T-helper 1 cell treated with Interleukin-12 subunit alpha and Interleukin-12 subunit beta and Interleukin-4 antibody, amounts not matched to agents 30 ng/mL and 1 ng/mL, for 36 hours (primary cell): ENCODE measurements around the gene PDX1. TPM values are rescaled to one million over a fixed set of nuclear protein-coding genes. Genes with fewer than 3 reads are reported as not detected.
"Not testable (repeated sequence)": the region's sequence is repeated elsewhere in the genome, so short reads cannot be mapped to it uniquely, and the experiment has no call there.

Source experiments
- intact Hi-C: fragments of 100-400 bp; cut with micrococcal nuclease; formaldehyde crosslinking; loops from one replicate; pipeline ENCODE4 v1.15.1; 2024
- total RNA-seq: library from RNA; stranded (reverse); gene quantifications from 2 replicates; pipeline ENCODE4 v1.2.3, GENCODE V29; 2022

Gene PDX1
- total RNA-seq, 1 donor from 2014 or later = not detected

- intact Hi-C loops = loop anchor here (1.0 to 5.0 kb wide), 3 partner anchors 28 to 592 kb away; no protein-coding TSS in a partner anchor
These were observed 34.6 kb downstream of the PDX1 start for GRCh38 chr13:27954406-27954851.

- intact Hi-C loops = loop anchor here (1.0 to 2.0 kb wide), 2 partner anchors 28 to 36 kb away; partner anchors contain the start of gene PDX1
These were observed 35.3 kb downstream of the PDX1 start for GRCh38 chr13:27955014-27955591.

- intact Hi-C loops = no loop called here
These were observed 36.9 kb downstream of the PDX1 start for GRCh38 chr13:27956576-27957300.

- intact Hi-C loops = no loop called here
These were observed 40.2 kb downstream of the PDX1 start for GRCh38 chr13:27959976-27960361.

GRCh38 chr13:27960362-27961226 lies 40.8 kb downstream of the PDX1 start:
- intact Hi-C loops = no loop called here

DNA sequence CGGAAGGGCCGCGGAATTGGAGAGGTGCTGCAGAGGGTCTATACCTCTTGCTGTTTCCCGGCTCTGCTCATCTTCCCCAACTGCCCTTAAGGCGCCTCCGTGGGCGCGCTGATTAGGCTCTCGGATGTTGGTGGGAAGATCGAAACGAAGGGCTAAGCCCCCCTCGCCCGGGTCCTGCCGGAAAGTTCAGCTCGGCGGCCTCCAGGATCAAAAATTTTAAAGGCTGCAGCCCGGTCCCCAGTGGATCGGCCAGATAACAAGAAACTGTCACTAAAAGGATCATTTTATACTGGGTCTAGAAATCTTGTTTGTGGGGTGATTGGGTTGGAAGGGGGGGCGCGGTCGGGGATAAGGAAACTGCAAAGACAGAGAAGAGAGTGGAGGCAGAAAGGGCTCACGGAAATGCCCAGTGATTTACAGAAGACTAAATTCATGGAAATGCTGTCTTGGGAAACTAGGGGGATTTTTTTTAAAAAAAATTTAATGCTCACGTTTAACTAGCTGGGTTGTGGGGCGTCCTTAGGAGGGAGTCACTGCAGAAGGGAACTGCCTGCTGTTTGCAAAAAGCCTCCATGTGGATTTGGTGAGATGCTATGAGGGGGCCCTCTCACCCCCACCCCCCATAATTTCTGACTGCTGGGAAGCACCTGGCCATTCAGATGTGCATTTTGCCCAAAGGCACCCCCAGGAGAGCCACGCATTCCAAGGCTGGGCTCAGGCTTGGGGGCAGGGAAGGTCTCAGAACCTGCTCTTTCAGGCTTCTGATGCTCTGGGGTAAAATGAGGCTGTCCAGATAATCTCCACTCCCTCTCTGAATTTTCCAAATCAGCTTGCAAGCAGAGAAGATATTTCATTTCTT lies 41.7 kb downstream of the PDX1 start:
- intact Hi-C loops = no loop called here

DNA sequence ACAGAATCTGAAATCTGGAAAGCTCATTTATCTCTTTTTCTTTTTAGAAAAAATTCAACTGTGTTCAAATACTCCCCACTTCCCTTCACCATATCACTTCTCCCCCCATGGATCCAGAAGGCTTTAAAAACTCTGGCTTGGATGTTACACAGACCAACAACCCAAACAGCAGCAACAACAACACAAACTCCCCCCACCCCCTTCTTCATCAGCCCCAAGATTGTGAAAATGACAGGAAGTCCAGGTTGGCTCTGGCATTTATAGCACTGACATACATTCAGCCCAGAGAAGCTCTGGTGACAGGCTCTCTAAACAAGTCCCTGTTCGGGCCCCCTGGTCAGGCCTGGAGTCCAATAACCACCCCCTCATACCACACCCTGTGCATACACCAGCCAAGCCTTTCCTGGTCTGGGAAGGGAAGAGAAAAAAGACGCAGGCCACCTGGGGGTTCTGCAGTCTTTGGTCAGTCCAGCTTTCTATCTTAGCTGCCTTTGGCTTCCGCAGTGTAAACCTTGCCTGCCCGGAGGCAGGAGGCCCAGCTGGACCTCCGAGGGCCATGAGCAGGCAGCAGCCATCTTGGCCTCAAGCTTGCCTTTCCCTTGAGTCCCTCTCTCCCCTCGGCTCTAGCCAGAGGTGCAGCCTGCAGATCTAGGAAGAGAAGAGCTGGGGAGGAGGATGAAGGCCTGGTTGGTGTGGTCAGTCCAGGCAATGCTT lies 42.5 kb downstream of the PDX1 start:
- intact Hi-C loops = no loop called here

DNA sequence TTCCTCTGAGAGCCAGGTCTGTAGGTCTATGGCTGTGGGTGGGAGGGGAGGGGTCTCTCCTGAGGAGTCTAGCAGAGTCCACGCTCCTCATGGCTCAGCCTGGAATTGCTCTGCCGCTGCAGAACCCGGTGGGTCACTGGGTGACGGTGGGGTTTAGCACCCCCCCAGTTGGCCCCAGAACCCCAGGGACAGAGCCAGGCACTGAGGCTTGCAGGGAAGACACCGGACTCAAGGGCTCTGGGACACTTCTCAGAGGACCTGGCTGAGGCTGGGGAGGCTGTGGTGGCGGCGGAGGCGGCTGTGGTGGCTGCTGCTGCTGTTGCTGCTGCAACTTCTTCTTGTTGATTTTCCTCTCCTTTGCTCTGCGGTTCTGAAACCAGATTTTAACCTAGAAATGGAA lies 43.2 kb downstream of the PDX1 start:
- intact Hi-C loops = no loop called here

GRCh38 chr13:27963491-27963890 lies 43.7 kb downstream of the PDX1 start:
- intact Hi-C loops = no loop called here

- intact Hi-C loops = not testable (repeated sequence)
These were observed 44.4 kb downstream of the PDX1 start for GRCh38 chr13:27964206-27964605.

DNA sequence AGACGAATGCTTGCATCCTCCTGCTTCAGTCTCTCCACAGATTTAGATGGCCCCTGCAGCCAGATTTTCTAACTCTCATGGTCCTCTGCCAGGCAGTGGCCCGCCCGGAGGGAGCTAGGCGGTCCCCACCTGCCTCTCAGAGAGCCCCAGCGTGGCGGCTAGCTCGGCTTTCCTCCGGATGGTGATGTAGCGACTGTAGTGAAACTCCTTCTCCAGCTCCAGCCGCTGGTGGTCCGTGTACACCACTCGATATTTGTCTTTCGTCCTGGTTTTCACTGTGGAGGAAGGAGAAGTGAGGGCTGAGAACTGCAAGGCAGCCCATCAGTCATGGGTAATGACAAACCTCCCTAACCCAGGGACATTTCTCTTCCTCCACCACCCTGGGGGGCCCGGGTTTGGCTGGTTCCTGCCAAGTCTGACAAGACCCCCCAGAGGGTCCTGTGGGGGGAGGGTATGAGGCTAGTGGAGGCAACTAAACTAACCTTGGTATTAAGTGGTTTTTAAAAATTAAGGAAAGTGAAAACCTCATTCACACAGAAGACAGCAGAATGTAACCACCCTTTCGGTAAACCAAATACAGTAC lies 45.0 kb downstream of the PDX1 start:
- intact Hi-C loops = no loop called here

DNA sequence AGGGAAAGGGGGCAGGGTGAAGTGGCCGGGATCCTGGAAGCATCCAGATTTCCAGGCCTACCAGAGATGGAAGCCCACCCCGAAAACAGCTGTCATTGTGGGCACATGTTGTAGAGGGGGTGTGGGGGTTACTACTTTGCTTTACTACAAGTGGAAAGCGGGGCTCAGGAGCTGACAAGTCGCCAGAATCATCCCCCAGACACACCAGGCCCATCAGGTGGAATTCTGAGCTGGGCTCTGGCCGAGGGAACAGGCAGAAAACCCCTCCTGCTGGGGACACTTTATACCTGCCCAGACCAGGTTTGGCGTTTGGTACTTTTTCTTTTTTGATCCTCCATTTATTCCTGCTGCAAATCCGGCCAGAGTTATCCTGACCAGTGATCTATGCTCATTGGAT lies 45.5 kb downstream of the PDX1 start:
- intact Hi-C loops = no loop called here

GRCh38 chr13:27965740-27966640 lies 46.2 kb downstream of the PDX1 start:
- intact Hi-C loops = no loop called here

DNA sequence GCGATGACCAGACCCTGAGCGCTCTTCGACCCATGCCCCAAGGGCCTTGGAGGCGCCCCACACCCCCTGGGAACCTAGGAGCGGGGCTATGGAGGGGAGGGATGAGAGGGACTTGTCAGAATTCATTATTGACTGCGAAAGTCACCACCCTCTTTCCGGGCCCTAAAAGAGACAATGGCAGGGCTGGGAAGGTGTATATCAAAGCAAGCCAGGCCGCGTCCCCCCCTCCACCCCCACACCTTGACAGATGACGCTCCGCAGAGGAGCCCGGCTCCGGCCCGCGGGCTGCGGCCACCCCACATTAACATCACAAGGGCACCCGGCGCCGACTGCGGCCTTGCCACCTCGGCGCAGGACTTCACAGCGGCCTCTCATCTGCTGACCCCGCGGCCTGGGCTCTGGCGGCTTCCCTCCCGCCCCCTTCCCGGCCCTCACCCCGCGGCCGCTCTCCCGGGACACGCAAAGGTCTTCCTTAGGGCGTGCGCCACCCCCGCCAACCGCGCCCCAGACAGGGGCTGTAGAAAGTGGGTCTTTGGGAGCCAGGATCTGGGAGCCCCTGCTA lies 46.9 kb downstream of the PDX1 start:
- intact Hi-C loops = no loop called here

DNA sequence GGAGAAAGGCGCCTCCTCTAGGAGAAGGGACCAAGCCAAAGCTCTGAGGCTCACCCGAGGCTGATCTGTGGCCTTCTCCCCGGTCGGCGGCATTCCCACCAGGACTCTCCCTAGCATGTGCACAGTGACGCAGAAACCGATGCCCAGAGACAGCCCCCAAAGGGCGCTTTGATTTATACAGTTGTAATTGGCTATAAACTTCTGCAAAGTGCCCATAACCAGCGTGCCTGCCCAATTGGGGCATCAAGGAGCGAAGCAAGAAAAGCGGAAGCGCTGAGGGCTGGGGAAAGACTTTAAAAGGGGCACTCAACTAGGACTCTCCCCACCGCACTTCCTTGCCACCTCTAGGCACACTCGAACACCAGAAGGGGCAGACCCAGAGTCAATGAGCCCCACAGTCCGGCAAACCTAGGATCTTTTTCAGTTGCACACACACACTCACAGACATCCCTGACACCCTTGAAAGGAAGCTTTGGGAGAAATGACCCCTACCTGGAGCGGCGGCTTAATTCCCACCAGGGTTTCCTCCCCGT lies 47.5 kb downstream of the PDX1 start:
- intact Hi-C loops = no loop called here

GRCh38 chr13:27967736-27968315 lies 48.0 kb downstream of the PDX1 start:
- intact Hi-C loops = loop anchor here (2.0 kb wide), 1 partner anchor 47 kb away; no protein-coding TSS in a partner anchor

- intact Hi-C loops = loop anchor here (1.0 to 2.0 kb wide), 2 partner anchors 42 to 48 kb away; no protein-coding TSS in a partner anchor
These were observed 48.7 kb downstream of the PDX1 start for GRCh38 chr13:27968316-27969081.
